GM12864 (cell line): Measurements from ENCODE around the gene ARRB1.

Experiments
- DNase-seq: peaks from one replicate; pipeline ENCODE4 v3.0.0-alpha.2; 2011; ENCODE audit warnings: low read depth
- H3K4me3 ChIP-seq: 2 replicates; pipeline ENCODE4 v1.5.1; 2011; ENCODE audit warnings: mild to moderate bottlenecking, low read depth, low read length, control low read depth
- CTCF ChIP-seq: IDR thresholded peaks from 2 replicates; pipeline ENCODE4 v1.5.1; 2011; ENCODE audit warnings: low read depth, mild to moderate bottlenecking, moderate library complexity, low read length, control low read depth, inconsistent platforms; ENCODE audit errors: missing control alignments

Gene ARRB1

GRCh38 chr11:75319035-75319877 lies 32.2 kb downstream of the ARRB1 start:
- H3K4me3 ChIP-seq, result no peak overlapping the region
- DNase-seq, result no peak
- no peak for TF ChIP-seq CTCF

DNA sequence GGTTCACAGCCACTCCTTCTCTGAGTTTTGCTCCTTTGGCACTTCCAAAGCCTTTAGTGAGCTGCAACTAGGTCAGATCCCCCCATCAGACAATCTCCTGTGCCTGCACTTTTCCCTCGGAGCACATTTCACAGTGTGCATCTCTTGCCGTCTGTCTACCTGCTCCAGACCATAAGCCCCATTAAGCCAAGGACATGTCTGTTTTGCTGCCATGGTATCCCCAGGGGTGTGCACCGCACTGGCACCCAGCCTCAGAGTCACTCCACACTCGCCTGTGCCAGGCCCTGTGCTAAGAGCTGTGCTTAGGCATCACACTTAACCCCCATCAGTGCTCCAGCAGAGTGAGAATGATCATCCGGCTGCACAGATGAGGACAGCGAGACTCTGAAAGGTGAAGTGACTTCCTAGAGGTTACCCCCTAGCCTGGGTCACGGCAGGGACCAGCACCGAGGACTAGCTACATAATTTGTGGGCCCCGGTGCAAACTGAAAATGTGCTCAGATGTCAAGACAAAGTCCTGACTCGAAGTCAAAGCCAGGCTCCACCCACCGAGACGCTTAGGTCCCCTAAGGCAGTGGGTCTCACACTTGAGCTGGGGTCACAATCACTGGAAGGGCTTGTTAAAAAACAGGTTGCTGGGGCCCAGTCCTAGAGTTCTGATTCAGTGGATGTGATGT lies 33.9 kb downstream of the ARRB1 start:
- TF ChIP-seq CTCF, result no peak
- DNase-seq, result no peak

DNA sequence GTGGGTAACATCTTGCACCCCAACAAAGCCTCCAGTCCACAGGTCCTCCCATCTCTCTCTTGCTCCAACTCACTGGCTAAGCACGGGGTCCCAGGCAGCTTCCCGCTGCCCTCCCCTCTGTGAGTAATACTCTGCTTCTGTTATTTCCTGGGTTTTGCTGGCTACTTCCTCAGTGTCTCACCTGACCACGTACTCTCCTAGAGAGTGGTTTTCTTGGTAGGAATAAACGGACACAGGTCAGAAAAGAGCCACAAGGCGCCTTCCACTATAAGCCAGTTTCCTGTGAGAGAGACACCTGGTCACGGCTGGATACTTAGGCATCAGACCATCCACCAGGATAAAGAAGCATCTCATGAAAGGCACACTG lies 36.0 kb downstream of the ARRB1 start:
- H3K4me3 ChIP-seq, result no peak overlapping the region
- no peak for DNase-seq
- no peak for TF ChIP-seq CTCF

More for the DNA sequence above, 33.9 kb downstream of the ARRB1 start:
- H3K4me3 ChIP-seq, result no peak overlapping the region

GRCh38 chr11:75314771-75315438 lies 36.6 kb downstream of the ARRB1 start:
- DNase-seq, result no peak
- TF ChIP-seq CTCF, result no peak
- H3K4me3 ChIP-seq, result no peak overlapping the region

- no peak for DNase-seq
- TF ChIP-seq CTCF, result no peak
- no peak overlapping the region for H3K4me3 ChIP-seq
Observed at GRCh38 chr11:75313513-75314272, 37.8 kb downstream of the ARRB1 start.

DNA sequence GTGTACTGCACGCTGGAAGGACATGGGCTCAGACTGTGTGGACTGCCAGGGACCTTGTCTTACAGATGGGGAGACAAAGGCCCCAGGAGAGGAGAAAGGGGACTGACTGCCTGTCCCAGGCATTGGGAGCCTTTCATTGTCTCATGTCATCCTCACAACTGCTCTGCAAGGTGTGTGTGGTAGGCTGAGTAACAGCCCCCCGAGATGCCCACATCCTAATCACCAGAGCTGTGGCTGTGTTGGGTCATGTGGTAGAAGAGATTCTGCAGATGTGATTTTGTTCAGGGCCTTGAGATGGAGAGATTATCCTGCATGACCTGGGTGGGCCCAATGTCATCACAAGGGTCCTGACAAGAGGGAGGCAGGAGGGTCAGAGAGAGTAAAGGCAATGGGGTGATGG lies 39.1 kb downstream of the ARRB1 start:
- DNase-seq, result no peak
- no peak for TF ChIP-seq CTCF
- H3K4me3 ChIP-seq, result no peak overlapping the region
